ENCODE results near the gene CD9.

DNA sequence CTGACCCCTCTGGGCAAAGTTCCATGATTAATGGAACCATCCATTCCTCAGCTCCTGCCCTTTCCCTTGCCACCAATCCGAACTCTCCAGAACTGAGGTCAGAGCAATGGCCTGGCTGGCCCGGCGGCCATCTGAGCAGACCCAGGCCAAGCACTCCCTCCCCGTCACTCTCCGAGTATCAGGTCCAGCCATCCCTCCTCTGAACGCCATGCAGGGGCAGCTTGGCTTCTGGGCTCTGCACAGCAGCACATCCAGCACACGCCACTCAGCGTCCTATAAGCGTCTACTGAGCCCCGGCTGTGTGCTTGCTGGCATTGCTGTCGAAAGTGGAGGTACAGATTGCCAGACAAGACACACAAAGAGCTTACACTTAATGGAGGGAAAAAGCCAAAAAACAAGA is 41.5 kb upstream of the CD9 start:
- TF ChIP-seq, protein P1, sequence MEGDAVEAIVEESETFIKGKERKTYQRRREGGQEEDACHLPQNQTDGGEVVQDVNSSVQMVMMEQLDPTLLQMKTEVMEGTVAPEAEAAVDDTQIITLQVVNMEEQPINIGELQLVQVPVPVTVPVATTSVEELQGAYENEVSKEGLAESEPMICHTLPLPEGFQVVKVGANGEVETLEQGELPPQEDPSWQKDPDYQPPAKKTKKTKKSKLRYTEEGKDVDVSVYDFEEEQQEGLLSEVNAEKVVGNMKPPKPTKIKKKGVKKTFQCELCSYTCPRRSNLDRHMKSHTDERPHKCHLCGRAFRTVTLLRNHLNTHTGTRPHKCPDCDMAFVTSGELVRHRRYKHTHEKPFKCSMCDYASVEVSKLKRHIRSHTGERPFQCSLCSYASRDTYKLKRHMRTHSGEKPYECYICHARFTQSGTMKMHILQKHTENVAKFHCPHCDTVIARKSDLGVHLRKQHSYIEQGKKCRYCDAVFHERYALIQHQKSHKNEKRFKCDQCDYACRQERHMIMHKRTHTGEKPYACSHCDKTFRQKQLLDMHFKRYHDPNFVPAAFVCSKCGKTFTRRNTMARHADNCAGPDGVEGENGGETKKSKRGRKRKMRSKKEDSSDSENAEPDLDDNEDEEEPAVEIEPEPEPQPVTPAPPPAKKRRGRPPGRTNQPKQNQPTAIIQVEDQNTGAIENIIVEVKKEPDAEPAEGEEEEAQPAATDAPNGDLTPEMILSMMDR (conservative IDR thresholded peaks at IDR 0.05 in 1 of 2, IDR thresholded peaks at IDR 0.05 in 1 of 2; ENCODE audit: low read depth in 1 of 2, low read length in 2 of 2), result no peak
- no peak for TF ChIP-seq EZH2 (IDR thresholded peaks at IDR 0.05; ENCODE audit: low read length, missing control alignments)

Measured in fibroblast of lung (primary cell).